Activated effector memory CD4-positive, alpha-beta T cell treated with anti-CD3 and anti-CD28 coated beads, Interleukin-2, amount 50 U/mL, for 16 hours (primary cell): ENCODE measurements around the gene ABCB8.

Experiments
- DNase-seq: peaks from one replicate; pipeline ENCODE4 v3.0.0-alpha.2; 2020

The ABCB8 gene

GRCh38 chr7:151028131-151028947, at the start of gene ABCB8:
Gene ABCB8 (plus strand): TSS chr7:151028450. CDS start chr7:151028516, 66 bp downstream.
- peak; percentile 98 for DNase-seq

GRCh38 chr7:150979713-150980390, 48.4 kb upstream of the ABCB8 start:
- DNase-seq, result no peak

DNA sequence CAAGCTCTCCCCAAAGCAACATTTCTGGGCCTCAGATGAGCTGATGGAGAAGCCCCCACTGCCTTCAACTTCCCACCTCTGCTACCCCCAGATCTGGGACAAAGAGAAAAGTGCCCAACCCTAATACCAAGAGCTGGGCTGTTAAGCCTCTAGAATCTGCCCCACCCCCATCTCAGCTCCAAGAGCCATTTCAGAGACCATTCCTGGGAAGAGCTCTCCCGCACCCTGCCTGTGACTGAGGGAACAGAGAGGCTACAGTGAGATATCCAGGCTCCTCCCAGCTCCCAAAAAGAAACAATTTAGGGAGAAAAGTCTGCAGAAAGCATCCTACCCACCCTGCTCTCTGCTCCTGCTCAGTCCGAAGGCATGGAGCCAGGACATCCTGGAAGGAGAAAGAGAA, 47.6 kb upstream of the ABCB8 start:
- no peak for DNase-seq

DNA sequence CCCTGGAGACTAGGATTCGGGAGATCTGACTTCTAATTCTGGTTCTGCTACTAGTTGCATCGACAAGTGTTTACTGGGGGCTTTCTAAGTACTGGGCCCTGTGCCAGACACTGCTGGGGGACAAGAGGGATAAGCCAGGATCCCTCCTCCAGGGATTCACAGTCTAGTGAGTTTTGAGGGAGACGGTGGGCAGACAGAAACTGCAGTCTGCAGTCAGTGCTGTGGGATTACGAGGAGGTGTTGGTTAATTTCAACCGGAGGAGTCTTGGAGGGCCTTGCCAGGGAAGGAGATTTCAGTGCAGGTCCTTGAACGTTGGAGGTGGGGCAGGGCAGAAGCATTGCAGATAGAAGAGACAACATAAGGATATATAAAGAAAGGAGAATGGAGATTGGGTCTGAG, 46.6 kb upstream of the ABCB8 start:
- DNase-seq, result no peak

- DNase-seq, result no peak
Measured at GRCh38 chr7:150982351-150982750, 45.9 kb upstream of the ABCB8 start.

GRCh38 chr7:150983893-150984368, 44.3 kb upstream of the ABCB8 start:
- DNase-seq, result peak; percentile 73

DNA sequence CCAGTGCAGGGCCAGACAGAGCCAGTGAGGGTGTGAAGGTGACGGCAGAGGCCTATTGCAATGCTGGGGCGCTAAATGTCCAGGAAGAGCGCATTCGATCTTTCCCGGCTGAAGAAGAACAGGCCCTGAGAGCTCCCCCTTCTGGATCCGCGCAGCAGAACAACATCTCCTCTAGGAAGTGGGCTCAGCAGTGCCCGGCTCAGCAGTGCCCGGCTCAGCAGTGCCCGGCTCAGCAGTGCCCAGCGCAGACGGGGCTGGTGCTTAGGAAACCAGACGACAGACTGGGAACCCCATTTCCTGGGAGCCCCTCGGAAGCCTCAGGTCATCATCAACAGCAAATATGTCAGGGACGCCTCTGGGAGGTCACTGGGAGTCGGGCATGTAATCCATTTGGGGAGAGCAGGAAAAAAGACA, 42.1 kb upstream of the ABCB8 start:
- DNase-seq, result peak; percentile 86

DNA sequence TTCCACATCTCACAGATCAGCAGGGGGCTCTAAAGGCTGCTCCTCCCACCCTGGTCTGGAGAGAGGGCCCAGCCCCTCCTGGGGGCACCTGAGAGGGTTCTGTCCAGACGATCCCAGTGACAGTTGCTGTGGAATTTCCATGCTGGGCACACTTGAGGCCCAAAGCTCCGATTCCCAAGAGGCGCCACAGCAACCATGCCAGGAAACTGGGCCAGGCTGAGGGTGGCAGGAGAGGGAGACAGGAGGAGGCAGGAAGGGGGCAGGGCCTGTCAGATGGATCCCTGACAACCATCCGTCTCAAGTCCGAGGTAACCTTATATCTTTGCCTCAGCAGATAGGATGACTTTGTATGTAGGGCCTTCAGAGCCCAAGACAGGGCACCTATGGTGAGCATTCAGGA, 41.7 kb upstream of the ABCB8 start:
- DNase-seq, result no peak

DNA sequence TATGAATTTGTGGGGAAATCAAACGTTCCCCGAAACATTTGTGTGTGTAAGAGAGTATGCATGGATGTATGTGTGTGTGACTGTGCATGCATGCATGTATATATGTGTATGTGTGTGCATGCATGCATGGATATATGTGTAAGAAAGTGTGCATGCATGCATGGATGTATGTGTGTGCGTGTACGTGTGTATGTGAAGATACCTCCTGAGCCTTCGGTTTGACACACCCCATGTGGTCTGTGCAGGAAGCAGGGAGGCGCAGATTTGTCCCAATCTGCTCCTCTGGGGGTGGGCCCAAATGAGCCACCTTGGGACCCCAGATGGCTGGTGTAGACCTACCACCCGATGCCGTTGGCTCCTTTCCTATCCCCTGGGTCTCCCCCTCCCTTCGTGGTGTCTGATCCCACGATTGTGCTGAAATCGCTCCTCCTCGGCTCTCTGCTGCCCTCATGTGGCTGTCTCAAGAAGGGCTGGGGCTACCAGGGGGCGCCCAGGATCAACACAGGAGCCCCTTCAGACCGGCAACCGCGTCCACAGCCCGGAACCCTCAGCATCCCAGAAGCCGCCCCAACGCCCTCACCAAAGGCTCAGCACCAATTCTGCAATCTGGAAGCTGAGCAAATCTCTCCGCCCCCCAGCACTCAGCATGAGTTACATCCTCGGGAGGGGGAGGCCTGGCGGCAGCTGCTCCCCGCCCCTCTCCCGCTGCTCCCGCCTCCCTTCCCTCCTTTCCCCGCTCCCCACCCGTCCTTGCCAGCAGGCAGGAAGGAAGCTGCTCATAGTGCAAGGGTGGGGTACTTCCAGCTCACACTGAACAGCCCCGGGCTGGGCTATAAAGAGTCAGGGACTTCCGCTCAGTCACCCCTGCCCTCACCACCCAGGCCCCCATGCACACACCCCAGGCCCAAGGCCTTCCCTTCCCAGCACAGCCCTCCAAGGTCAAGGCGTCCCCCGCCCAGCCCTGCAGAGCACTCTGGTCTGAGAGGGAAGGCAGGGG, 39.7 kb upstream of the ABCB8 start:
- DNase-seq, result peak; percentile 88

- no peak for DNase-seq
Measured at GRCh38 chr7:150989456-150989855, 38.8 kb upstream of the ABCB8 start.

DNA sequence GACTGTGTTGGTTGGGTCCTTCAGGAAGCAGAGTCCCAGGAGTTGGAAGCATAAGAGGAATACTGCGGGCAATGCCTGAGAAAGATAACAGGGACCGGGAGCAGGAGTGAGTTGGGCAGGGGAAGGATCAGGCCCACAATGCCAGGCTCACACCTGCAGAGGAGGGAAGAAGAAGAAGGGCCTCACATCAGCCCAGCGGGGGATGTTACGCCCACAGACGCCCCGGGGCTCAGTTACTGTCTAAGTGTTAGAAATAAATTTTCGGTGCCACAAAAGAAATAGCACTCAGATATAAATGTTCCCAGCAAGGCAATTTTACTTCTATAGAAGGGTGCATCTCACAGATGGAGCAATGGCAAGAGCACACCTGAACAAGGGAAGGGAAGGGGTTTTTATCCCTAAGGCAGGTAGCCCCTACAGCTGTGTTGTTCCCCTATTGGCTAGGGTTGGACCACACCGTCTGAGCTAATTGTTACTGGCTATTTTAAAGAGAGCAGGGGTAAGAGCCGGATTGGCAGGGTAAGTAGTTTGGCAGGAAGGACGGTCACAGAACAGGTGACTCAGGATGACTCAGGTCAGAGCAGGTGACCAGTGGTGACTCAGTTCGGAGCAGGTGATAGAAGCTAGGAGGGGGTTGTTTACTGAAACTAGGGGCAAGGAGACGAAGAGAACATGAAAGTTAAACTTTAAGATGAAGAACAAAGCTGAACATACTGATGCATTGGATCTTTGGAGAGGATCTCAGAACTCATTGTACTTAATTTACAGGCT, 37.6 kb upstream of the ABCB8 start, which contains the start of gene NOS3:
TSS of gene NOS3 (plus strand) at position 602 of the 771 bp plus-strand sequence. CDS start 2,787 bp downstream, outside the sequence.
- DNase-seq, result no peak

DNA sequence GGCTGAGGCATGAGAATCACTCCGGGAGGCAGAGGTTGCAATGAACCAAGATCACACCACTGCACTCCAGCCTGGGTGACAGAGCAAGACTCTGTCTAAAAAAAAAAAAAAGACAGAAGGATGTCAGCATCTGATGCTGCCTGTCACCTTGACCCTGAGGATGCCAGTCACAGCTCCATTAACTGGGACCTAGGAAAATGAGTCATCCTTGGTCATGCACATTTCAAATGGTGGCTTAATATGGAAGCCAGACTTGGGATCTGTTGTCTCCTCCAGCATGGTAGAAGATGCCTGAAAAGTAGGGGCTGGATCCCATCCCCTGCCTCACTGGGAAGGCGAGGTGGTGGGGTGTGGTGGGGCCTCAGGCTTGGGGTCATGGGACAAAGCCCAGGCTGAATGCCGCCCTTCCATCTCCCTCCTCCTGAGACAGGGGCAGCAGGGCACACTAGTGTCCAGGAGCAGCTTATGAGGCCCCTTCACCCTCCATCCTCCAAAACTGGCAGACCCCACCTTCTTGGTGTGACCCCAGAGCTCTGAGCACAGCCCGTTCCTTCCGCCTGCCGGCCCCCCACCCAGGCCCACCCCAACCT, 36.1 kb upstream of the ABCB8 start:
- no peak for DNase-seq

GRCh38 chr7:150992833-150993302, 35.4 kb upstream of the ABCB8 start:
- no peak for DNase-seq

DNA sequence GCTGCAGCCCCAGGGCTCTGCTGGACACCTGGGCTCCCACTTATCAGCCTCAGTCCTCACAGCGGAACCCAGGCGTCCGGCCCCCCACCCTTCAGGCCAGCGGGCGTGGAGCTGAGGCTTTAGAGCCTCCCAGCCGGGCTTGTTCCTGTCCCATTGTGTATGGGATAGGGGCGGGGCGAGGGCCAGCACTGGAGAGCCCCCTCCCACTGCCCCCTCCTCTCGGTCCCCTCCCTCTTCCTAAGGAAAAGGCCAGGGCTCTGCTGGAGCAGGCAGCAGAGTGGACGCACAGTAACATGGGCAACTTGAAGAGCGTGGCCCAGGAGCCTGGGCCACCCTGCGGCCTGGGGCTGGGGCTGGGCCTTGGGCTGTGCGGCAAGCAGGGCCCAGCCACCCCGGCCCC, 34.7 kb upstream of the ABCB8 start:
- no peak for DNase-seq

DNA sequence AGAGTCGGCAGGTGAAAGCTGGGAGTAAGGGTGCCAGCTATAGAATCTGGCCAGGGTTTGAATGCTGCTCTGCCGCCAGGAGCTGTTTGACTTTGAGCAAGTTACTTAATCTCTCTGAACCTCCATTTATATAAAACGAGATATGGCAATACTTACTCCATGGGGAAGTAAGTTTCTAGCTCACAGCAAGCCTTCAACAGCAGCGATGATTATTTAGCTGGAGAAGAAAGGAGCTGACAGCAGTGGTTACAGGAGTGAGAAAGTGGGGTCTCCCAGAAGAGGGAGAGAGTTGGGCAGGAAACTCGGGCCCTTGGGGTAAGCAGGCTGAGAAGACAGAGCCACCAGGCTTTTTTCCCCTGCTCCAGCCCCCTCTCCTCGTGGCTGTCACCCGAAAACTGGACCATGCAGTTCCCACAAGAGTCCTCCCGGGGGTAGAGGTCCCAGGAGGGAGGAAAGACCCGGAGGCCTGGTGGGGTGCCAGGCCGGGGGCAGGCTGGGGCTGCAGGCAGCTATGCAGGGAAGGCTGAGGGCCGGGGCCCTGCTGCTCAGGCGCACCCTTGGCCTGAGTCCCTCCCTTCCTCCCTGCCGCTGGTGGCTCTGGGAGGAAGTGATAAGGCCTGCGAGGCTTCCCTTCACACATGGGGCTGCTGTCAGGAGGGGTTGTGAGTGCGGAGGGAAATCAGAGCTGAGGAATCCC, 34.0 kb upstream of the ABCB8 start:
- DNase-seq, result no peak

DNA sequence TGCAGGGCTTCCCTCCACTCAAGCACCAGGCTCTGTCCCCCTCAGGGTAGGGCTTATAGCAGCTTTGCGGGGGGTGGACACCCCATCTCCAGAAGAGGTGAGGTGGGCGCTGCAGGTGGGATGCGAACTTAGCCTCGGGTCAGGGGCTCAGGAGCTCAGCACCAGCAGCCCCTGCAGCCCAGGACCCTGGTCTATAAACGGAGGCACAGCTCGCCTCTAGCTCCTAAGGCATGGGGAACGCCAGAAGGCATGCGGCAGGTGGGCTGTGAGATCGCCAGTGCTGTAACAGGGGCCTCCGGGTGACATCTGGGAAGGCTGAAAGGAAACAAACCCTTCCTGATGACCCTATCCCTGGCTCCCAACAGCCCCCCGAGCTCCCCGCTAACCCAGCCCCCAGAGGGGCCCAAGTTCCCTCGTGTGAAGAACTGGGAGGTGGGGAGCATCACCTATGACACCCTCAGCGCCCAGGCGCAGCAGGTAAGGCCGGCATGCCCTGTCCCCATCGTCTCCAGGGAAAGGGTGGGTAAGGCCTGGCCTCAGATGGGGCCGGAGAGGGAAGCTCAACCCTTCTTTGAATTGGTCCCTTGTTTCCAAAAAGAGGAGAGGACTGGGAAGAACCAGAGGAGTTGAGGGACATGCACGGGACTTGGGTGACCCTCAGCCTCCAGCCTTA, 33.3 kb upstream of the ABCB8 start:
- no peak for DNase-seq

DNA sequence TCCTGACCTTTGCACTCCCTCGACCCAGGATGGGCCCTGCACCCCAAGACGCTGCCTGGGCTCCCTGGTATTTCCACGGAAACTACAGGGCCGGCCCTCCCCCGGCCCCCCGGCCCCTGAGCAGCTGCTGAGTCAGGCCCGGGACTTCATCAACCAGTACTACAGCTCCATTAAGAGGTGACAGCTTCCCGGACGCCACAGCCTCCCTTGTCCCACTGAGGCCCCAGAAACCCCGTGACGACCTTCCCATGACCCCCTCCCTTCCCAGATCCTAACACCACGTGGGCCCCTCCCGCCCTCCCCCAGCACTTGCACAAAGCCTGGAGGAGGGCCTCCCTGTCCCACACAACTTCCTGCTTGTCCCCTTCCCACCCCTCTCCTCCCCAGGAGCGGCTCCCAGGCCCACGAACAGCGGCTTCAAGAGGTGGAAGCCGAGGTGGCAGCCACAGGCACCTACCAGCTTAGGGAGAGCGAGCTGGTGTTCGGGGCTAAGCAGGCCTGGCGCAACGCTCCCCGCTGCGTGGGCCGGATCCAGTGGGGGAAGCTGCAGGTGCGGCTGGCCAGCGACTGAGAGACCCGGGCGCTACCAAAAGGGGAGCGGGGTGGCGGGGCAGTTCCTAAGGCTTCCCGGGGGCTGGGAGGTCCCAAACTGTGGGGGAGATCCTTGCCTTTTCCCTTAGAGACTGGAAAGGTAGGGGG, 31.7 kb upstream of the ABCB8 start:
- no peak for DNase-seq

GRCh38 chr7:150997075-150997511, 31.2 kb upstream of the ABCB8 start:
- no peak for DNase-seq

DNA sequence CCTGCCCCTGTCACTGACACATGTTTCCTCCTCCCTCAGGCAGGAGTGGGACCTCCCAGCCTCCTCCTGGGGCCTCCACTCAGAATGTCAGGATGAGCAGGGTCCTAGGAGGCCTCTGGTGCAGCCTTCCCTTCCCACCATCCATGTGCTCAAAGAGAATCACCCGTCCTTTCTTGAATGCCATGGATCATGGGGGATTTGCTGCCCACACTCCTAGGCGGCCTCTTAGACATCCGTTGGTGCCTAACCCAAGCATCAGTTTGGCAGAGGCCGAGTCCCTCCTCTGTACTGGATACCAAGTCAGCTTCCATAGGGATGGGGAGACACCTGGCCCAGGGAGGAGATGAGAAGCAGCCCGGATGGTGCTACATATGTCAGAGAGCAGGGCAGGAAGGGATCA, 30.4 kb upstream of the ABCB8 start:
- DNase-seq, result no peak

DNA sequence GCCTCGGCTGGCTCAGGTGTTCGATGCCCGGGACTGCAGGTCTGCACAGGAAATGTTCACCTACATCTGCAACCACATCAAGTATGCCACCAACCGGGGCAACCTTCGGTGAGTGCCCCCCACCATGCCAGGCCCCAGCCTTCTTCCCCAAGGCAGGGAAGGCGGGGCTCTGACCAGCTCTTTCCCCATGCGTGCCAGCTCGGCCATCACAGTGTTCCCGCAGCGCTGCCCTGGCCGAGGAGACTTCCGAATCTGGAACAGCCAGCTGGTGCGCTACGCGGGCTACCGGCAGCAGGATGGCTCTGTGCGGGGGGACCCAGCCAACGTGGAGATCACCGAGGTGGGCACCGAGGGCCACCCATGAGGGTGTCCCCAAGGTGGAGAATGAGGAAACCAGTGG, 29.9 kb upstream of the ABCB8 start:
- DNase-seq, result no peak
